Measurements from ENCODE around the gene COG5.

GRCh38 chr7:107213945-107214344 lies 349.8 kb downstream of the COG5 start:
- TF ChIP-seq CTCF (IDR thresholded peaks at IDR 0.05; ENCODE audit: low read depth, low read length, poor library complexity, severe bottlenecking) (no peak), EZH2phosphoT487 (IDR thresholded peaks at IDR 0.05; ENCODE audit: borderline replicate concordance, low read length) (no peak)

All from DOHH2 (cell line).